Esophagus squamous epithelium (tissue), 5 donors: ENCODE measurements around the gene AMN. TPM values are rescaled to one million over a fixed set of nuclear protein-coding genes. Genes with fewer than 3 reads are reported as not detected.

Experiments used
- DNase-seq: peaks from one replicate; lab custom pipeline; 2025; lab: John Stamatoyannopoulos, UW
- H3K27ac ChIP-seq, 4 donors: fragments of 200-600 bp; sonication (generic); one replicate each; pipeline ENCODE4 v1.5.1; 2016 to 2019; ENCODE audit warnings: mild to moderate bottlenecking in 1 of 4
- H3K27me3 ChIP-seq, 4 donors: fragments of 200-600 bp; sonication (generic); 1 replicate in 3 of 4; 2 replicates in 1 of 4; pipeline versions ENCODE4 v1.5.1 to v1.6.0; 2017 to 2021; ENCODE audit warnings: antibody characterized with exemption in 1 of 4
- H3K36me3 ChIP-seq, 3 donors: fragments of 200-600 bp; sonication (generic); one replicate each; pipeline ENCODE4 v1.5.1; 2016 to 2019
- H3K4me1 ChIP-seq, 3 donors: fragments of 200-600 bp; sonication (generic); one replicate each; pipeline ENCODE4 v1.5.1; 2017 to 2019
- H3K4me3 ChIP-seq, 4 donors: fragments of 200-600 bp; sonication (generic); 1 replicate in 3 of 4; 2 replicates in 1 of 4; pipeline ENCODE4 v1.5.1; 2016 to 2019; ENCODE audit warnings: mild to moderate bottlenecking in 2 of 4, moderate library complexity in 1 of 4
- H3K9me3 ChIP-seq, 3 donors: fragments of 200-600 bp; sonication (generic); one replicate each; pipeline ENCODE4 v1.5.1; 2016 to 2019
- CTCF ChIP-seq, 6 experiments: fragments of 450-650 bp in 4 of 6; fragments of 200-600 bp in 2 of 6; sonication (generic) in 2 of 6; IDR thresholded peaks; one replicate each; pipeline ENCODE4 v1.5.1; 2016 to 2019; ENCODE audit warnings: antibody characterized with exemption in 6 of 6, mild to moderate bottlenecking in 4 of 6, moderate library complexity in 4 of 6
- POLR2A ChIP-seq, 4 donors: fragments of 450-650 bp; IDR thresholded peaks; one replicate each; pipeline ENCODE4 v1.6.1; 2017; ENCODE audit warnings: antibody characterized with exemption in 4 of 4, mild to moderate bottlenecking in 4 of 4, moderate library complexity in 3 of 4
- WGBS, 2 donors: methylation state at CpG; one replicate each; pipeline ENCODE4 v1.1.5; 2018; 5-methylcytosine and 5-hydroxymethylcytosine counted together
- intact Hi-C: fragments of 100-400 bp; cut with DNase I; formaldehyde crosslinking; loops from one replicate; pipeline ENCODE4 v1.15.0; 2022
- total RNA-seq, 4 donors: library from RNA; depleted of rRNA; stranded (reverse); fragments of >200 nt; gene quantifications; one replicate each; pipeline ENCODE4 v1.1.0, GENCODE V29; 2016
- donor health status: DM: yes; HTN: yes; CAD: no.

AMN gene
- total RNA-seq, 4 donors from 2014 or later = 7.6 to 24.0 (median 19.7) TPM

GRCh38 chr14:102897299-102898027, 25.0 kb upstream of the AMN start:
- no peak overlapping the region for H3K27ac ChIP-seq
- TF ChIP-seq CTCF (IDR thresholded peaks at IDR 0.05) (no peak), POLR2A (IDR thresholded peaks at IDR 0.05) (no peak)
- intact Hi-C loops = no loop called here
- H3K4me3 ChIP-seq = no peak overlapping the region
- no peaks in the 10 kb centered on the region for H3K9me3 ChIP-seq
- 90 to 92% methylated on average over 7 to 14 of the region's 14 CpGs for WGBS, 2 donors
- peaks cover 0 to 75% (median 7%) of the 10 kb centered on the region in 3 donors for H3K36me3 ChIP-seq
- no peaks in the 10 kb centered on the region for H3K27me3 ChIP-seq
- H3K4me1 ChIP-seq = peaks cover 0 to 4% (median 0%) of the 10 kb centered on the region in 3 donors
- no peak for DNase-seq

- TF ChIP-seq CTCF (IDR thresholded peaks at IDR 0.05) (no peak), POLR2A (IDR thresholded peaks at IDR 0.05) (no peak)
- 70 to 92% methylated on average over 5 of the region's 6 CpGs for WGBS, 2 donors
- no peak for DNase-seq
Observed at GRCh38 chr14:102898298-102898697, 24.2 kb upstream of the AMN start.

GRCh38 chr14:102898776-102899515, 23.5 kb upstream of the AMN start:
- Histone ChIP-seq H3K27me3 (no peaks in the 10 kb centered on the region), H3K36me3 (peaks cover 5 to 75% (median 7%) of the 10 kb centered on the region in 3 donors), H3K27ac (no peak overlapping the region), H3K4me3 (no peak overlapping the region), H3K9me3 (no peaks in the 10 kb centered on the region), H3K4me1 (no peaks in the 10 kb centered on the region)
- intact Hi-C loops = no loop called here
- DNase-seq = no peak
- 80 to 90% methylated on average over 7 to 14 of the region's 18 CpGs for WGBS, 2 donors
- no peak for TF ChIP-seq POLR2A (IDR thresholded peaks at IDR 0.05)
- TF ChIP-seq CTCF (IDR thresholded peaks at IDR 0.05) = no peak

More at GRCh38 chr14:102898298-102898697, 24.2 kb upstream of the AMN start:
- intact Hi-C loops = no loop called here
- no peaks in the 10 kb centered on the region for H3K27me3 ChIP-seq
- no peak overlapping the region for H3K4me3 ChIP-seq
- no peak overlapping the region for H3K27ac ChIP-seq
- peaks cover 0 to under 1% (median 0%) of the 10 kb centered on the region in 3 donors for H3K4me1 ChIP-seq
- H3K9me3 ChIP-seq = no peaks in the 10 kb centered on the region
- peaks cover 0 to 75% (median 7%) of the 10 kb centered on the region in 3 donors for H3K36me3 ChIP-seq

- DNase-seq = no peak
- Histone ChIP-seq H3K36me3 (peaks cover 5 to 76% (median 7%) of the 10 kb centered on the region in 3 donors), H3K4me3 (no peak overlapping the region), H3K9me3 (no peaks in the 10 kb centered on the region), H3K4me1 (no peaks in the 10 kb centered on the region), H3K27me3 (no peaks in the 10 kb centered on the region), H3K27ac (no peak overlapping the region)
- TF ChIP-seq POLR2A (IDR thresholded peaks at IDR 0.05) (no peak), CTCF (IDR thresholded peaks at IDR 0.05) (no peak)
- intact Hi-C loops = no loop called here
- WGBS, 2 donors = 94 to 98% methylated on average over 5 to 8 of the region's 8 CpGs
Observed at GRCh38 chr14:102899516-102899900, 23.0 kb upstream of the AMN start.
